HG02759 (cell line): ENCODE measurements around the gene ACO2.
"Not testable (repeated sequence)": the region's sequence is repeated elsewhere in the genome, so short reads cannot be mapped to it uniquely, and the experiment has no call there.

ENCODE experiments used
- ATAC-seq: cut with Tn5 transposase; IDR thresholded peaks from one replicate; pipeline ENCODE4 v1.9.1; 2021; ENCODE audit warnings: mild to moderate bottlenecking, moderate library complexity; ENCODE audit not compliant: unreplicated experiment

Gene ACO2

DNA sequence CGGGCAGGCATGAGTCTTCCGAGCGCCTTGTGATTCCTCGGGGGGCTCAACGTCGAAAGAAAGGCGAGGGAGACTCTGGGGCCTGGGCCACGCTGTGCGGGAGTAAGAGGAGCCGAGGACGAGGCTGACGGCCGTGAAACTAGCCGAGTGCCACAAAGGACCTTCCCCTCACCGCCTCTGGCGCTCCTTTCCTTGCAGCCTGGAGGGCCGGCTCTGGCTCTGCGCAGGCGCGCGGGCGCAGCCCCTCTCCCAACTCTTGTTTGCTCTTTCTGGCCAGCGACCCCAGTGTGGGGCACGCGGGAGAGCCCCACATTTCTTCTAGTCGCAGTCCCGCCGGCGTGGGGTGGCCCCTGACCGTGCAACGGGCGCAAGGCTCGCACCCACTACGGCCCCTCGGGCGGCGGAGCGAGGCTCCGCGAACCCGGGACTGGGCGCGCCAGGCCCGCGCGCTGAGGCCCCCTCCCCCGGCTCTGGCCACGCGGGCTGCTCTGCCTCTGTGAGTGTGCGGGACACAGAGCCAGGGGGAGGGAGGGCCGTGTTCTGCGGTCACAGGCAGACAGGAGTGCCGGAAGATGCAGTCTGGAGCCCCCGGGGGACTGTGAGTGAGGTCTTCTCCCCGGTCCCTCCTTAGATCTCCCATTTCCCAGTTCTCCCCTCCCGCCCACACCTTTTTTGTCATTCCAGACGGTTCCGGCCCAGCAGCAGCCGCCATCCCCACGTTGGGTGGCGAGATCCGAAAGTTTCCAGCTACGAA, 21.3 kb upstream of the ACO2 start:
- no peak for ATAC-seq

DNA sequence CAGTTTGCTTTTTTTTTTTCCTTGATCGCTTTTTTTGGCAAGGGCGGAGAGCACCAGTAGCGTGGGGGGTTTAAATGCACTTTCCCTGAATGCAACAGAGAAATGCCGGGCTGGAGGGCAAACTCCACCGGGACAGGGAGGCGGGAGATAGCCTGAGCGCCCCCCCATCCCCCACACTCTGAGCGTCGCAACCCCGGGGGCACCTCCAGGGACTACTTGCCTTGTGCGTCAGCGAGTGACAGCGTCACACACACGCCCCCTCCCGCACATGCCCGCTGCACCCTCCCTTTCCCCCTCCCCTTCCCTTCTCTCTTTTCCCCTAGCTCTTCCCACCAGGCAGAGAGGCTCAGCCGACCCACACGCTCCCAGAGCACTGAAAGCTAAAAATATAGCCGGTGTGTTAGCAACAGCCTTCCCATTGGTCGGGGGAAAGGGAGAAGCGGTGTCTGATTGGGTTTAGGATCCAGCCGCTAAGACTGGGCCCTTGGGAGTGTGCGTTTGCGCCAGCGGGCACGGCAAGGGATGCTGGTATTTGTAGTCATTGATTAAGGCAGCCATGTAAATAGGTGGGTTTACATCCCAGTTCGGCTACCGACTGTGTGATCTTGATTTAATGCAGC, 20.6 kb upstream of the ACO2 start:
- peak; percentile 55 for ATAC-seq

DNA sequence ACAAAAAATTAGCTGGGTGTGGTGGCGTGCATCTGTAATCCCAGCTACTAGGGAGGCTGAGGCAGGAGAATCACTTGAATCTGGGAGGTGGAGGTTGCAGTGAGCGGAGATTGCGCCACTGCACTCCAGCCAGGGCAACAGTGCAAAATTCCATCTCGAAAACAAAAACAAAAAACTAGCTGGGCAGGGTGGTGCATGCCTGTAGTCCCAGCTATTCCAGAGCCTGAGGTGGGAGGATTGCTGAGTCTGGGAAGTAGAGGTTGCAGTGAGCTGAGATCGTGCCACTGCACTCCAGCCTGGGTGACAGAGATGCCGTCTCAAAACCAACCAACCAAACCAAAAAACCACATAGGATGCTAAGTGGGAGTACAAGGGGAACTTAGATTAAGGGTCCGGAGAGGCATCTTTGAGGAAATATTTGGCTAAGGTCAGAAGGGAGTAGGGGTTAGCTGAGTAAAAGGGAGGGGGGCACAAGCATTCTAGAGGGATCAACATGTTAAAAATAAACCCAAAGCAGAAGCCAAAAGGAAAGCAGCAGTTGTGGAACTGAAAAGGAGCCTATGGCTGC, 10.7 kb upstream of the ACO2 start:
- no peak for ATAC-seq

DNA sequence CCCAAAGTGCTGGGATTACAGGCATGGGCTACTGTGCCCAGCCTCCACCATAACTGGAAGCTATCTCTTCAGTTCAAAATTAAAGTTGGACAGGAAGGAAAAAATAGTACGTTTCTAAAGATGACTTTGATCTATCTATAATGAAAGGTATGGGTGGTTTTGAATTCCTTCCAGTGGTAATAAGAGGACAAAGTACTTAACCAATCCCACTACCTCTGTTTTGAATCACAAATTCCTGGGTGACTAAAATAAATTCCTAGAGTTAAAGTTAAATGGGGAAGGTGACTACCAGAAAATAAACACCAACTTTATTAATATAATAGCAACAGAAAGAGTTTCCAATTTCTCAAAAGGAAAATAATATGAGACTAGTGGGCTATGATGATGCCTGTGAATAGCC, 9.5 kb upstream of the ACO2 start:
- ATAC-seq, result no peak

DNA sequence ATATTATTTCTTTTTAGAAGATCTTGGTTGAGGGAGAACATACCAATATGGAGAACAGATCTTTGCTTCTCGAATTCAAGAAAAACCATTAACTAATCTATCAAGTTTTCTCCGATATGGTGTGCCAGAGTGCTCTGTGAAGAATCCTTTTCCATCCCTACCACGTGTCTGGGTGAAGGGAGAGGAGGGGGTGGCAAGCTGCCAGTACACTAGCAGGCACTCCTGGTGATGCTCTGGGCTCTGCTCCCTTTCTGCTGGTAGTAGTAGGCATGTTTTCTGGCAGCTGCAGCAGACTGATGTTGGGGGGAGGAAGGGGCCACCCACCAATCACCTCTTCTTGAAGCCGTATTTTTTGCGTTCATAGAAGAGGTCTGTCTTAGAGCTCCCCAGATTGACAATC, 8.8 kb upstream of the ACO2 start:
- not testable (repeated sequence) for ATAC-seq

DNA sequence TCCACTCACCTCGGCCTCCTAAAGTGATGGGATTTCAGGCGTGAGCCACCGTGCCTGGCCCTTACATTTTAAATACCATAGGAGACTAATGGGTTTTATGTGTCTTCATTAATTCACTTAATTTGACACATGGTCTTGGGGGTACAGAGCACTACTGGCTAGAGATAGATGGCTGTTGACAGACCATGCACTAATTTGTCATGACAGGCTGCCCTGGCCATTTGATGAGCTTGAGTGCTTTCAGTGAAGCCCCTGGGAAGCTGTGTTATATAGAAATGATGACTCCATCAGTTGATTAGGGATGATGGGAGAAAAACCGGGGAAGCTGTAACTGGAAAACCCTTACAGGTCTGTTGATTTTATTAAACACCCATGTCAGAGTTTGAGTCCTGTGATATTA, 7.0 kb upstream of the ACO2 start:
- ATAC-seq, result no peak

DNA sequence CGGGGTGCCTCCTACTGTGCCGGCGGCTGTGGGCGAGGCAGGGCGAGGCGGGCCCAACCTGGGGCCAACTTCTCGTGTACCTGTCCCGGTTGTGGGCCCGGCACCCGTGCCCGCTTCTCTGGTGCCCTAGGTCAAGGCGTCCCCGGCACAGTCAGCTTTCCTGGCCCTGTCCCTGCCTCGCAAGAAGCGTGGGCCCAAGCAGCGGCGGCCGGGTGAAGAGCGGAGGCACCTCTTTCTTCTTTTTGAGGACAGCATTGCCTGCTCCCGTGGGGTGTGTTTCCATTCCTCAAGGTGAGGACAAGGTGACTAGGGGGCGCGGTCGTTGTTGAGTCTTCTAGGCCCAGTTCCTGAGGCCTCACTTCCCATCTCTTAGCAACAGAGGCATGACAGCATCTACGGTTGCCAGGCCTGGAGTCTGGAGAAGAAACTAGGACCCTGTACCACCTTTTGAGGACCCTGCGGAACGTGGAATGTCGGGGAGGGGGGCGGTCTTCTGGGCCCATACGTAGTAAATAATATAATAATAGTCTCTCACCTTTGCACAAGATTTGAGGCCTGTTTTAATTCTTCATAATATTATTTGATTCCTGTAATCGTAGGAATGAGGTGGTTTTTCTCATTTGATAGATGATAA, 418 bp downstream of the ACO2 start:
- no peak for ATAC-seq

DNA sequence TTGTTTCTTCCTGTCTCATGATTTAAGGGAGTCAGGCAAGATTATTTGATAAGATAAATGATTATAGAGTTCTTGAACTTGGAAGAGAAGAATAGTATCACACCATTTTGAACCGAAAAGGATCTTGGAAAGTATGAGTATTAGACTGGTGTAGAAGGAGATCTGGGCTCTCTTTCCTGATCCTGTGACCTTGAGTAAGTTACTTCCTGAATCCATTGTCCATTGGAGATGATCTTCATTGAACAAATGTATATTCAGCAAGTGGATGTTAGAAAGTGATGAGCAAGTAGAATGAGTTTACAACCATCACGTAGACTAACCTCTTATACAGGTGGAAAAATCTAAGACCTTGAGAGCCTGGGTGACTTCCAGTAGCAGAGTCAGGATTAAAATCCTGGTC, 2.0 kb downstream of the ACO2 start:
- ATAC-seq, result no peak

DNA sequence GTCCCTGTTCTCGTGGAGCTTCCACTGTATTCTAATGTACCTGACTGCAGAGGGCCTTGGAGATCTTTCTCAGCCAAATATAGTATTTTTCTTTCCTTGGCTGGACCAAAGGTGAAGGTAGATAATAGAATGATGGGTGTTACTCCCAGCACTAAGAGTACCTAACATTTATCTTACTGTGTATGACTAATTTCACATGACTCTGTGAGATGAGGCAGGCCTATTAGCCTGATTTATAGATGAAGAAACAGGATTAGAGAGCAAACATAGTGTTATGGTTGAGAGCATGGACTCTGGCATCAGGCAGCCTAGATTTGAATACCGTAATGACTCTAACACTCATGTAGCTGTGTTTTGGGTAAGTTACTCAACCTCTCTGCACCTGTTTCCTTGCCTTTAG, 2.7 kb downstream of the ACO2 start:
- no peak for ATAC-seq

DNA sequence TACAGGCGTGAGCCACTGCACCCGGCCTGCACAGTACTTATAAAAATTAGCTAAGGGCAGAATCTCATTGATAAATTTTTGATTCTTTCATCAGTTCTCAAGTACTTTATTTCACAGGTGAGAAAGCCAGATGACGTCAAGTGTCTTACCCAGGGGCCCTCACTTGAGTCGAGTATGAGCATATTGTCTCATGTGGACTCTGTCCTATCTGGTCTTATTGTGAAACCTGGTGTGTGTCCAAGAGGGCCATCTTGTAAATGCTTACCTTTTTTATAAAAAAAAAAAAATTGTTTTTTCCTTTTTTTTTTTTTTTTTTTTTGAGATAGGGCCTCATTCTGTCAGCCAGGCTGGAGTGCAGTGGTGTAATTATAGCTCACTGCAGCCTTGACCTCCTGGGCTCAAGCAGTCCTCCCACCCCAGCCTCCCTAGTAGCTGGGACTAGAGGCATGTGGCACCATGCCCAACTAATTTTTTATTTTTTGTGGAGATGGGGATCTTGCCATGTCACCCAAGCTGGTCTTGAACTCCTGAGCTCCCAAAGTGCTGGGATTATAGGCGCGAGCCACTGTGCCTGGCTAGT, 6.0 kb downstream of the ACO2 start:
- ATAC-seq, result no peak

DNA sequence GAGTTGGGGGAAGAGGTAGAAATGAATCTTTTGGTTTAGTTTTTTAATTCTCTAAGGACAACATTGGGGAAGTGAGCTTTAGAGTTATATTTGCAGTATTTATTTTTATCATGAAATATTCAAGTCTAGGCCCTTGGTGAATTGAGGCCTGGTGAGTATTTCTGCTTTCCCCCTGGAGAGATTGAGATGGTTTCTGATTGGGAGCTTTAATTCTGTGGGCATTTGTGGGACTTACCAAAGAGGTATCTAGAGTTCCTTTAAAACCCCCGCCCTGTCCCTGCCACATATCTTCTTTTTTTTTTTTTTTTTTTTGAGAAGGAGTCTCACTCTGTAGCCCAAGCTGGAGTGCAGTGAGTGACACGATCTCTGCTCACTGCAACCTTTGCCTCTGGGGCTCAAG, 9.6 kb downstream of the ACO2 start:
- peak; percentile 2 for ATAC-seq

DNA sequence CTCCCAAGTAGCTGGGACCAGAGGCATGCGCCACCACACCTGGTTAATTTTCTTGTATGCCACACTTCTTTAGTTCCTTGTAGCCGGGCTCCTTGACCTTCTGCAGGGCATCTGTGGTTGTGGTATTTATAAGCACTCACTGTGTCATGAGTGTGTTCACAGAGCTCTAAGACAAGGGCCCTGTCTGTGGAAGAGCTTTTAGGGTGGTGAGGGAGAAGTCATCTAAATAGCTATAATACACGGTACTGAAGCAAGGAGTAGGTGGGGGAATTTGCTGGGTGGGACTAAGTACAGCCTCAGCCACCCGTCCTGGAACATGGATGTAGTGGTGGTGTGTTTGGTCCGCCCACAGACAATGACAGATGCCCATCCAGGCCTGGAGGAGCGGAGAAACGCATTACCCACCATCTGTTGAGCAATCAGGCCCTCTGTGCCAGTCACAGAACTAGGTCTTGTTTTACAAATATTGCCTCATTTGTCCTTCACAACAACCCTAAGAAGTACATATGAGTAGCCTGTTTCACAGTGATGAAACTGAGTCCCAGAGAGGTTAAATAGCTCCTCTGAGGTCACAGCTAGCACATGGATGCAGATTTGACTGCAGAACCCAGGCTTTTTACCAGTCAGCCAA, 10.1 kb downstream of the ACO2 start:
- peak; percentile 38 for ATAC-seq

DNA sequence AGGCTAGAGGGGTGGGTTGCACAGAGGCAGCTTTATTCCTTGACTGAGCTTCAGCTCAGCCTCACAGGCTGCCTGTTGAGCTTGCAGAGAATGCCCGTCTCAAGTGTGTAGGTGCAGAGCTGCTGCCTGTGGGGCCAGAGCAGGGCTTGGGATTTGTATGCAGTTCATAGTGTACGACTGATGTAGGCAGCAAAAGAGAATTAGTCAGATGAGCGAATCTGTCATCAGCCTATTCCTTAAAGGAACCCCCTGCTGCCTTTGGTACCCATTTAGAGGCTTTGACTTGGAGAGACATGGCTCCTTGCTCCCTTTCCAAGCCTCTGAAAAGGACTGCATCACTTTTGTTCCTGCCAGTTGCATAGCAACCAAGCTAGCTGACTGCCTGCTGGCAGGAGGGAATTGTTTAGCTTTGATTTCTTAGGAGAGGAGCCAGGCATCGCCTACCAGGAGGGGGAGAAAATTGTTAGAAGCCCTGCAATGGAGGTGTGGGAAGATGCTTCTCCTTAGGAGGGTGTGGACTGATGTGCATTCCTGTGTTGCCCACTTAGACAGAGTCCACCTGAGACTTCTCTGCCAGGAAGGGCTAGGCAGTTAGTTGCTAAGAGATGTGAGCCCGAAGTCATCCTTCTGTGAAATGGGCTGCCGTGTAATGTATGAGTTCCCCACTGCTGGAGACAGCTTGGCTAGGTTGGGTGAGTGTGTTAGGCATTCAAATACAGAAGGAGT, 10.9 kb downstream of the ACO2 start:
- no peak for ATAC-seq

DNA sequence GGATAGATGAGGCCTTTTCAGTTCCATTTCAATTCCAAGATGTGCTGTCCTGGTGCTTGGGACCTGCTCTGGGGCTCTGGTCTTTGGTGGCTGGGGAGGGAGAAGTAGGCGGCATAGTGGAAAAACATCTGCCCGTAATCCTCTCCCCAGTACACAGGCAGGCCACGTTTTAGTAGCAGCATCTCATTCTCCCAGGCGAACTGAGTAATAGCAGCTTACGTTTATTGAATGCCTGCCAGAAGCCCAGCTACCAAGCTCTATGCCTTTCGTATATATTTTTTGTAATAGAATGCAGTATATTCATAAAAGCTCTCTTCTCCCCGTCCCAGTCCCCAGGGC, 11.4 kb downstream of the ACO2 start:
- ATAC-seq, result no peak

DNA sequence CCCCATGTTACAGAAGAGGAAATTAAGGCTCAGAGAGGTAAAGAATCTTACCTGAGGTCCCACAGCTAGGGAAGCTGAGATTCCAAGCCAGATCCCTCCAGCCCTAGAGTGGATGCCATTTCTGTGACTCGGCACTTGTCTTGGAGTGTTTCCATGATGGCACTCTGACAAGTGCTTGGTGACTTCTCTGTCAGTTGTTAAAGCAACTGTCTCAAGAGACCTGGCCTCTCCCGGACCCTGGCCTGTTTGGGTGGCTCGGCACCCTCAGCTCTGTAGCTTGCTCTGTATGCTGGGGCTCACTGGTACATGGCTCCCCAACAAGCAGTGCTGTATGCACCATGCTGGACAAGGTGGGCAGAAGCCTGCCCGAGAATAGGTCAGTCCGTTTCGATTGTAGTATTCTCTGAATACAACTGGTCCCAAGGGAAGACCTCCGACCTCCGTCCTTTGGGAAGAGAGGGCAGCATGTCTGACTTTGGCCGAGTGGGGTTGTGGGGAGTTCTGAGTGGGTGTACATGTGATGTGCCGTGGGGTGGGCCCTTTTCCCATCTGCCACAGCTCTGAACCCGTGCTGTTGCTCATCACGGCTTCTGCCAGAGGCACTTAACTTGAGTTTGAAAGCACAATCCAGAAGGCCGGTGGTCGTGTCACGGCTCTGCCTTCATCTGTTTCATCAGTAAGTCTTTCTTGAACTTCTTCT, 12.4 kb downstream of the ACO2 start:
- ATAC-seq, result no peak

DNA sequence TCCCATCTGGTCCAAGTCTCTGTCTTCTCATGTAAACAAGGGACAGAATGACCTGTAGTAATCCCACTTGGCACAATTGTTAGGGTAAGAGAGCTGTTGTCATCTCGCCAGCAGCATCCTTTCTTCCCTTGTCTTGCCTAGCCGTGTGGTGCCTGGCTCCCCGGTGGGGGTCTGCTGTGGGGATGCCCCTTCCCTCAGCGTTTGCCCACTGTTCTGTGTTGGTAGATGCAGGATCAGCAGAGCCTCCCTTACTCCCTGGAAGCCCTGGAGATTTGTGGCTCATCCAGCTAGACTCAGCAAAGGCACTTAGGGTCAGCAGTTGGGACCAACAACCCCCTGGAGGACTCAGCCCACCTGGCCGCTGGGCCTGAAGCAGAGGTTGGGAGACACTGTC, 13.0 kb downstream of the ACO2 start:
- ATAC-seq, result no peak

DNA sequence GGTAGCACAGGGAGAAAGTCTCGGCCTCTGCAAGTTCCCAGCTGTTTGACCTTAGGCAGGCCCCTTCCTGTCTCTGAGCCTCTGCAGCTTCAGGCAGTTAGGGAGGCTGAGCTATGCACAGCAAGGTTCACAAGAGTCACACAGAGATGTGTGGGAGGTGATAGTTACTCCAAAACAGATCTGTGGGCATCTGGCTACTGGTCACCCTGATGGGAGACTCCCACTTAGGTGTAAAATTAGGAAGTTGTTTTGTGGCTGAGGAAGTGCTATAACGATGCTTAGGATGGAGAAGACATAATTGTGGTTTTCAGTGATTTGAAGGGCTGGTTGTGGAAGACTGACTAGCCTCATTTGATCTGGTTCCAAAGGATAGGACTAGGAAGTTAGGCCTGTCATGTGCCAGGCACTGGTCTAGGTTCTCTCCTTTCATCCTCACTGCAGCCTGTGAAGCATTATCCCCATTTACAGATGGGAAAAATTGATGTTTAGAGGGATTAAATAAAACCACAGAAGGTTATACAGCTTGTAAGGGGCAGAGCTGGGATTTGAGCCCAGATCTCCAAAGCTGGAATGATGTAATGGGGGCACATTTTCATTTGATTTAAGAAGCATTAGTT, 13.5 kb downstream of the ACO2 start:
- no peak for ATAC-seq

DNA sequence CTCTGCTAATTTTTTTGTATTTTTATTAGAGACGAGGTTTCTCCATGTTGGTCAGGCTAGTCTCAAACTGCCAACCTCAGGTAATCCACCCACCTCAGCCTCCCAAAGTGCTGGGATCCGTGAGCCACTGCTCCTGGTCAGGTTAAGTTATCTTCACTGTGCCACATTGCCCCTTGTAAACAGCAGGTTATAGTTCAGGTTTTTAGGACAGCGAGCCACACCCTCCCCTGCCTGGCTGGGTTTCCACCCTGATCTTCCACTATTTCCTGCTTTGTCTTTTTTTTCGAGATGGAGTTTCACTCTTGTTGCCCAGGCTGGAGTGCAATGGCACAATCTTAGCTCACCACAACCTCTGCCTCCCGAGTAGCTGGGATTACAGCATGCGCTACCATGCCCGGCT, 16.1 kb downstream of the ACO2 start:
- no peak for ATAC-seq

DNA sequence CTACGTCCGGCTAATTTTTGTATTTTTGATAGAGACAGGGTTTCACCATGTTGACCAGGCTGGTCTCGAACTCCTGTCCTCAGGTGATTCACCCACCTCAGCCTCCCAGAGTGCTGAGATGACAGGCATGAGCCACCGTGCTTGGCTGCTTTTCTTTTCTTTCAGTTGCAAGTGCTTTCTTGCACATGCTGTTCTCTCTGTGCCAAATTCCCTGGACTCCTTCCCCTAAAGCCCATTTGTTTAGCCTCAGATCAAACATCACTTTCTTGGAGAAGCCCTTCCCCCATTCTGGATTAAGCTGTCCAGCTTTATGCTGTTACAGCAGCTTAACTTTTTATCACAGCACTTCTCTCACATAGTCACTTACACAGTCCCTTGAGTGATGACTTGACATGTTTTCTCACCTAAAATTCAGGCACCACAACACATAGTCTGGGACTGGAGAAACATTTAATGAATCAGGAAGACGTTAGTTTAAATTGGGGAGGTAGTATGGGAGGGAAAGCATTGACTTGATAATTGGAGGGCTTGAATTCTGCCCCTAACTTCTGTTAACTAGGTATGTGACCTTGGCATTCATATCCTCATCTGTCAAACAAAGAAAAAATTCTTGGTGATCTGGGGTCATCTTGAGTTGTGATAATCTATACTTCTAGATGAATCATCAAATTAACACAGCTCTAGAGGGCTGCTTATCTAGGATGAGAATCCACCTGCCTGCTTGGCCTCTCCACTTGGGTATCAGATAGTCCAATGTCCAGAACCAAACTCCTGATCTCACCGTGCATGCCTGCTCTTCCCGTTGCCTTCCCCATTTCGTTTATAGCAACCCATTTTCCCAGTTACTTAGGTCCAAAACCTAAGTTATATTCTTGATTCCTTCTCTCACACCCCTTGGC, 18.4 kb downstream of the ACO2 start:
- ATAC-seq, result no peak
